Adrenal gland (tissue), 12 donors: ENCODE results near the gene CLIP4. TPM values are rescaled to one million over a fixed set of nuclear protein-coding genes. Genes with fewer than 3 reads are reported as not detected.

Experiments used
- DNase-seq, 7 donors: peaks; one replicate each; pipeline ENCODE4 v3.0.0-alpha.2; 2019 to 2020
- H3K27ac ChIP-seq, 5 donors: fragments of 200-600 bp; sonication (generic) in 4 of 5; 1 replicate in 3 of 5; 2 replicates in 2 of 5; pipeline versions ENCODE4 v1.5.1 to v1.8.0; 2016 to 2020; ENCODE audit warnings: mild to moderate bottlenecking in 1 of 5
- H3K27me3 ChIP-seq: fragments of 200-600 bp; 2 replicates; pipeline ENCODE4 v1.8.0; 2021
- H3K36me3 ChIP-seq, 2 donors: fragments of 200-600 bp; replicated peaks in 1 of 2; 1 replicate in 1 of 2; 2 replicates in 1 of 2; pipeline versions ENCODE4 v1.5.1 to v1.8.0; 2018 to 2022
- H3K4me1 ChIP-seq, 2 donors: fragments of 200-600 bp; replicated peaks in 1 of 2; 1 replicate in 1 of 2; 2 replicates in 1 of 2; pipeline versions ENCODE4 v1.5.1 to v1.8.0; 2018 to 2021
- H3K4me3 ChIP-seq, 4 donors: fragments of 200-600 bp; sonication (generic) in 3 of 4; one replicate each; pipeline ENCODE4 v1.5.1; 2016 to 2018
- H3K9me3 ChIP-seq, 3 donors: fragments of 200-600 bp; sonication (generic) in 1 of 3; replicated peaks in 1 of 3; 1 replicate in 2 of 3; 2 replicates in 1 of 3; pipeline versions ENCODE4 v1.5.1 to v1.8.0; 2016 to 2021
- POLR2A ChIP-seq, 2 donors: fragments of 450-650 bp; IDR thresholded peaks; one replicate each; pipeline ENCODE4 v1.6.1; 2017; ENCODE audit warnings: antibody characterized with exemption in 2 of 2, mild to moderate bottlenecking in 2 of 2, moderate library complexity in 1 of 2
- WGBS, 4 donors: extraction: QIAGEN DNeasy Blood & Tissue Kit in 2 of 4; methylation state at CpG; one replicate each; pipeline versions ENCODE4 v1.1.5 to v1.1.7; 2013 to 2017; 5-methylcytosine and 5-hydroxymethylcytosine counted together
- intact Hi-C, 2 donors: fragments of 100-400 bp; cut with DNase I; formaldehyde crosslinking; loops; one replicate each; pipeline versions ENCODE4 v1.14.1 to v1.15.0; 2022 to 2023
- polyA plus RNA-seq, 3 donors: library from polyadenylated mRNA; stranded (reverse); fragments of 200-250 nt in 2 of 3; fragments of 350-450 nt in 1 of 3; fragmentation: Illumina TruSeq in 1 of 3; extraction: RNeasy Lipid Tissue Mini Kit (QIAGEN cat#74804) in 1 of 3; gene quantifications; one replicate each; pipeline ENCODE4 v1.2.3, GENCODE V29; 2013 to 2014
- total RNA-seq, 9 donors: library from RNA; depleted of rRNA in 4 of 9; stranded (reverse); fragments of >200 nt in 4 of 9; fragments of 120-200 nt in 1 of 9; fragmentation: NEBNext Ultra II Directional in 1 of 9; extraction: Animal tissue kit (Norgen Biotek cat#: 25700) in 1 of 9; gene quantifications; one replicate each; pipeline versions ENCODE4 v1.1.0 to v1.2.4, GENCODE V29; 2013 to 2023
- TF ChIP-seq, protein P1 (sequence below), 6 experiments: fragments of 450-650 bp in 4 of 6; fragments of 200-600 bp in 2 of 6; sonication (generic) in 1 of 6; IDR thresholded peaks; 1 replicate in 5 of 6; 2 replicates in 1 of 6; pipeline versions ENCODE4 v1.5.1 to v1.8.0; 2016 to 2021; ENCODE audit warnings: antibody characterized with exemption in 6 of 6, mild to moderate bottlenecking in 2 of 6, moderate library complexity in 1 of 6
- donor health status: healthy with polysubstance abuse.
- donor health status: Bipolar disorder and iron deficiency.
- donor health status: DM: yes; HTN: yes; CAD: no.
- donor health status: DM: no; HTN: no; CAD: no.
- donor health status: DM: no; HTN: no; CAD: no.
- donor health status: DM: yes; HTN: yes; CAD: no.

Gene CLIP4
- total and polyA plus RNA-seq, 12 donors = 6.1 to 30.5 (median 16.6) TPM

DNA sequence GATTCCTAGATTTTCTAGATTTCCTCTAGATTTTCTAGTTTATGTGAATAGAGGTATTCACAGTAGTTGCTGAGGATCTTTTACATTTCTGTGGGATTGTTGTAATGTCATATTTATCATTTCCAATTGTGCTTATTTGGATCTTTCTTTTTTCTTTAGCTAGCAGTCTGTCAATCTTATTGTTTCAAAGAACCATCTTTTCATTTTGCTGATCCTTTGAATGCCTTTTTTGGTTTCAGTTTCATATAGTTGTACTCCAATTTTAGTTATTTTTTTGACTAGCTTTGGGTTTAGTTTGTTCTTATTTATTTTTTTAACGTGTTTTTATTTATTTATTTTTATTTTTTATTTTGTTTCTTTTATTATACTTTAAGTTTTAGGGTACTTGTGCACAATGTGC is 24.5 kb downstream of the CLIP4 start:
- intact Hi-C loops = no loop called here
- Histone ChIP-seq H3K27me3 (no peaks in the 10 kb centered on the region), H3K27ac (no peak overlapping the region), H3K9me3 (no peaks in the 10 kb centered on the region), H3K4me3 (no peak overlapping the region), H3K36me3 (no peaks in the 10 kb centered on the region), H3K4me1 (no peaks in the 10 kb centered on the region)
- TF ChIP-seq, protein P1, sequence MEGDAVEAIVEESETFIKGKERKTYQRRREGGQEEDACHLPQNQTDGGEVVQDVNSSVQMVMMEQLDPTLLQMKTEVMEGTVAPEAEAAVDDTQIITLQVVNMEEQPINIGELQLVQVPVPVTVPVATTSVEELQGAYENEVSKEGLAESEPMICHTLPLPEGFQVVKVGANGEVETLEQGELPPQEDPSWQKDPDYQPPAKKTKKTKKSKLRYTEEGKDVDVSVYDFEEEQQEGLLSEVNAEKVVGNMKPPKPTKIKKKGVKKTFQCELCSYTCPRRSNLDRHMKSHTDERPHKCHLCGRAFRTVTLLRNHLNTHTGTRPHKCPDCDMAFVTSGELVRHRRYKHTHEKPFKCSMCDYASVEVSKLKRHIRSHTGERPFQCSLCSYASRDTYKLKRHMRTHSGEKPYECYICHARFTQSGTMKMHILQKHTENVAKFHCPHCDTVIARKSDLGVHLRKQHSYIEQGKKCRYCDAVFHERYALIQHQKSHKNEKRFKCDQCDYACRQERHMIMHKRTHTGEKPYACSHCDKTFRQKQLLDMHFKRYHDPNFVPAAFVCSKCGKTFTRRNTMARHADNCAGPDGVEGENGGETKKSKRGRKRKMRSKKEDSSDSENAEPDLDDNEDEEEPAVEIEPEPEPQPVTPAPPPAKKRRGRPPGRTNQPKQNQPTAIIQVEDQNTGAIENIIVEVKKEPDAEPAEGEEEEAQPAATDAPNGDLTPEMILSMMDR (IDR thresholded peaks at IDR 0.05) = no peak
- TF ChIP-seq POLR2A (IDR thresholded peaks at IDR 0.05) = no peak
- no peak for DNase-seq
- 60 to 76% (median 62%) methylated on average over 1 of the region's 1 CpG for WGBS, 4 donors

- H3K4me3 ChIP-seq = no peak overlapping the region
- intact Hi-C loops = no loop called here
- no peaks in the 10 kb centered on the region for H3K9me3 ChIP-seq
- H3K36me3 ChIP-seq = no peaks in the 10 kb centered on the region
- no peaks in the 10 kb centered on the region for H3K27me3 ChIP-seq
- peak in 1 of 7 donors; percentile 56 for DNase-seq
- no peak overlapping the region for H3K27ac ChIP-seq
- no peak for TF ChIP-seq POLR2A (IDR thresholded peaks at IDR 0.05)
- TF ChIP-seq, protein P1 (IDR thresholded peaks at IDR 0.05) = no peak
- no peaks in the 10 kb centered on the region for H3K4me1 ChIP-seq
- WGBS, 4 donors = 88 to 93% (median 91%) methylated on average over 6 of the region's 6 CpGs
Observed at GRCh38 chr2:29143657-29144056, 28.4 kb downstream of the CLIP4 start.

- WGBS, 4 donors = 95 to 97% (median 97%) methylated on average over 3 of the region's 3 CpGs
- H3K27ac ChIP-seq = no peak overlapping the region
- no peak for TF ChIP-seq POLR2A (IDR thresholded peaks at IDR 0.05)
- TF ChIP-seq, protein P1 (IDR thresholded peaks at IDR 0.05) = no peak
- H3K4me1 ChIP-seq = no peaks in the 10 kb centered on the region
- H3K9me3 ChIP-seq = no peaks in the 10 kb centered on the region
- intact Hi-C loops = no loop called here
- DNase-seq = no peak
- H3K27me3 ChIP-seq = no peaks in the 10 kb centered on the region
- H3K4me3 ChIP-seq = no peak overlapping the region
- H3K36me3 ChIP-seq = no peaks in the 10 kb centered on the region
Observed at GRCh38 chr2:29146197-29146596, 31.0 kb downstream of the CLIP4 start.

GRCh38 chr2:29147963-29148362 is 32.7 kb downstream of the CLIP4 start:
- Histone ChIP-seq H3K27ac (no peak overlapping the region), H3K4me3 (no peak overlapping the region), H3K27me3 (no peaks in the 10 kb centered on the region), H3K9me3 (no peaks in the 10 kb centered on the region), H3K4me1 (no peaks in the 10 kb centered on the region), H3K36me3 (no peaks in the 10 kb centered on the region)
- WGBS, 4 donors = 74 to 93% (median 83%) methylated on average over 3 of the region's 3 CpGs
- intact Hi-C loops = no loop called here
- DNase-seq = no peak
- TF ChIP-seq, protein P1 (IDR thresholded peaks at IDR 0.05) = no peak
- TF ChIP-seq POLR2A (IDR thresholded peaks at IDR 0.05) = no peak
